Right cardiac atrium (tissue), 5 donors: ENCODE measurements around the gene PREX1. TPM values are rescaled to one million over a fixed set of nuclear protein-coding genes. Genes with fewer than 3 reads are reported as not detected.

Source experiments
- ATAC-seq, 2 donors: fragments of 200-7000 bp; cut with Tn5 transposase; one replicate each; pipeline versions ENCODE4 v1.8.0 to v1.9.1; 2020; ENCODE audit warnings: moderate library complexity in 2 of 2, mild to moderate bottlenecking in 1 of 2
- DNase-seq, 3 donors: peaks; one replicate each; pipeline ENCODE4 v3.0.0-alpha.2; 2020
- H3K27ac ChIP-seq: one replicate; pipeline ENCODE4 v1.5.1; 2013; ENCODE audit warnings: mild to moderate bottlenecking, low read length, control low read depth, moderate library complexity
- H3K27me3 ChIP-seq: one replicate; pipeline ENCODE4 v1.6.1; 2013; ENCODE audit not compliant: control insufficient read depth, insufficient read depth
- H3K4me1 ChIP-seq: one replicate; pipeline ENCODE4 v1.6.1; 2013; ENCODE audit warnings: low read length; ENCODE audit not compliant: control insufficient read depth, insufficient read depth
- H3K4me3 ChIP-seq: one replicate; pipeline ENCODE4 v1.5.1; 2013; ENCODE audit warnings: low read length, control low read depth
- H3K9me3 ChIP-seq: one replicate; pipeline ENCODE4 v1.6.1; 2013; ENCODE audit warnings: low read length; ENCODE audit not compliant: control insufficient read depth
- WGBS: extraction: QIAGEN DNeasy Blood & Tissue Kit; methylation state at CpG from one replicate; pipeline ENCODE4 v1.1.7; 2013; 5-methylcytosine and 5-hydroxymethylcytosine counted together
- intact Hi-C, 4 donors: fragments of 100-400 bp; cut with DNase I; formaldehyde crosslinking; loops; one replicate each; pipeline versions ENCODE4 v1.11.0 to v1.14.0; 2022 to 2023
- polyA plus RNA-seq: library from polyadenylated mRNA; stranded (reverse); fragments of 200-250 nt; gene quantifications from one replicate; pipeline ENCODE4 v1.2.3, GENCODE V29; 2013
- total RNA-seq, 4 donors: library from RNA; stranded (reverse); fragmentation: NEBNext Ultra II Directional; extraction: Animal tissue kit (Norgen Biotek cat#: 25700); gene quantifications; one replicate each; pipeline ENCODE4 v1.2.1, GENCODE V29; 2021
- donor health status: healthy with polysubstance abuse.
- donor health status: DM: no; HTN: yes; CAD: no.
- donor health status: DM: no; HTN: no; CAD: no.
- donor health status: DM: no; HTN: yes; CAD: no; lungs with severe emphysema.
- donor health status: DM: yes; HTN: yes; CAD: no.

Gene PREX1
- total and polyA plus RNA-seq, 5 donors: 9.0 to 16.2 (median 13.9) TPM

GRCh38 chr20:48659858-48660257, 167.9 kb downstream of the PREX1 start:
- no peaks in the 10 kb centered on the region for H3K4me1 ChIP-seq
- intact Hi-C loops: loop anchor here in 2 of 4 donors (2.0 to 5.0 kb wide), 2 partner anchors 242 to 245 kb away; no protein-coding TSS in a partner anchor
- H3K27me3 ChIP-seq: no peaks in the 10 kb centered on the region
- WGBS: 78% methylated on average over 8 of the region's 8 CpGs
- no peaks in the 10 kb centered on the region for H3K9me3 ChIP-seq
- no peak overlapping the region for H3K27ac ChIP-seq
- ATAC-seq: no peak
- H3K4me3 ChIP-seq: no peak overlapping the region
- peak in 1 of 3 donors; percentile 43 for DNase-seq

- Histone ChIP-seq H3K27ac (no peak overlapping the region), H3K9me3 (no peaks in the 10 kb centered on the region), H3K4me1 (no peaks in the 10 kb centered on the region), H3K4me3 (no peak overlapping the region), H3K27me3 (no peaks in the 10 kb centered on the region)
- intact Hi-C loops: loop anchor here in 2 of 4 donors (2.0 to 5.0 kb wide), 2 partner anchors 244 to 246 kb away; no protein-coding TSS in a partner anchor
- WGBS: 81% methylated on average over 8 of the region's 8 CpGs
- no peak for ATAC-seq
- peak in 1 of 3 donors; percentile 42 for DNase-seq
These were observed 169.3 kb downstream of the PREX1 start for GRCh38 chr20:48658505-48658904.

GRCh38 chr20:48658198-48658476, 169.7 kb downstream of the PREX1 start:
- Histone ChIP-seq H3K27me3 (no peaks in the 10 kb centered on the region), H3K4me3 (no peak overlapping the region), H3K27ac (no peak overlapping the region), H3K9me3 (no peaks in the 10 kb centered on the region), H3K4me1 (no peaks in the 10 kb centered on the region)
- WGBS: 88% methylated on average over 9 of the region's 9 CpGs
- DNase-seq (no peak), ATAC-seq (peak; percentile 4 to 24)
- intact Hi-C loops: loop anchor here in 2 of 4 donors (2.0 to 5.0 kb wide), 2 partner anchors 244 to 247 kb away; no protein-coding TSS in a partner anchor

GRCh38 chr20:48657426-48658197, 170.2 kb downstream of the PREX1 start:
- DNase-seq: peak in 2 of 3 donors; percentile 54 to 85
- Histone ChIP-seq H3K4me1 (no peaks in the 10 kb centered on the region), H3K9me3 (no peaks in the 10 kb centered on the region), H3K27me3 (no peaks in the 10 kb centered on the region), H3K4me3 (no peak overlapping the region), H3K27ac (no peak overlapping the region)
- ATAC-seq: peak; percentile 72 to 85
- WGBS: 70% methylated on average over 21 of the region's 21 CpGs
- intact Hi-C loops: loop anchor here (1.0 to 5.0 kb wide), 3 partner anchors 245 to 248 kb away; no protein-coding TSS in a partner anchor

- Histone ChIP-seq H3K4me1 (no peaks in the 10 kb centered on the region), H3K4me3 (no peak overlapping the region), H3K27me3 (no peaks in the 10 kb centered on the region), H3K9me3 (no peaks in the 10 kb centered on the region), H3K27ac (no peak overlapping the region)
- intact Hi-C loops: loop anchor here in 3 of 4 donors (1.0 to 5.0 kb wide), 3 partner anchors 246 to 249 kb away; no protein-coding TSS in a partner anchor
- 82% methylated on average over 15 of the region's 15 CpGs for WGBS
- DNase-seq (no peak), ATAC-seq (no peak)
These were observed 171.1 kb downstream of the PREX1 start for GRCh38 chr20:48656661-48657211.

- DNase-seq (no peak), ATAC-seq (no peak)
- 85% methylated on average over 8 of the region's 8 CpGs for WGBS
- Histone ChIP-seq H3K27ac (no peak overlapping the region), H3K9me3 (no peaks in the 10 kb centered on the region), H3K27me3 (no peaks in the 10 kb centered on the region), H3K4me1 (no peaks in the 10 kb centered on the region), H3K4me3 (no peak overlapping the region)
- intact Hi-C loops: loop anchor here in 2 of 4 donors (2.0 to 5.0 kb wide), 2 partner anchors 246 to 249 kb away; no protein-coding TSS in a partner anchor
These were observed 171.7 kb downstream of the PREX1 start for GRCh38 chr20:48656137-48656536.

- DNase-seq: no peak
- Histone ChIP-seq H3K4me3 (no peak overlapping the region), H3K9me3 (no peaks in the 10 kb centered on the region), H3K4me1 (no peaks in the 10 kb centered on the region), H3K27me3 (no peaks in the 10 kb centered on the region), H3K27ac (no peak overlapping the region)
- intact Hi-C loops: no loop called here
- no peak for ATAC-seq
- WGBS: 96% methylated on average over 10 of the region's 10 CpGs
These were observed 174.1 kb downstream of the PREX1 start for GRCh38 chr20:48653706-48654051.

- no peak for DNase-seq
- Histone ChIP-seq H3K9me3 (no peaks in the 10 kb centered on the region), H3K27ac (no peak overlapping the region), H3K4me3 (no peak overlapping the region), H3K4me1 (no peaks in the 10 kb centered on the region), H3K27me3 (no peaks in the 10 kb centered on the region)
- no peak for ATAC-seq
- intact Hi-C loops: no loop called here
- 71% methylated on average over 16 of the region's 16 CpGs for WGBS
These were observed 174.7 kb downstream of the PREX1 start for GRCh38 chr20:48652961-48653705.

- peak in 1 of 3 donors; percentile 5 for DNase-seq
- intact Hi-C loops: no loop called here
- H3K9me3 ChIP-seq: no peaks in the 10 kb centered on the region
- H3K4me3 ChIP-seq: no peak overlapping the region
- 96% methylated on average over 11 of the region's 11 CpGs for WGBS
- no peak for ATAC-seq
- no peaks in the 10 kb centered on the region for H3K4me1 ChIP-seq
- H3K27ac ChIP-seq: no peak overlapping the region
- H3K27me3 ChIP-seq: no peaks in the 10 kb centered on the region
These were observed 175.8 kb downstream of the PREX1 start for GRCh38 chr20:48651960-48652359.

GRCh38 chr20:48651271-48651670, 176.5 kb downstream of the PREX1 start:
- no peaks in the 10 kb centered on the region for H3K4me1 ChIP-seq
- H3K4me3 ChIP-seq: no peak overlapping the region
- WGBS: 96% methylated on average over 14 of the region's 14 CpGs
- no peak overlapping the region for H3K27ac ChIP-seq
- H3K27me3 ChIP-seq: no peaks in the 10 kb centered on the region
- DNase-seq (peak in 1 of 3 donors; percentile 45), ATAC-seq (no peak)
- no peaks in the 10 kb centered on the region for H3K9me3 ChIP-seq
- intact Hi-C loops: no loop called here

GRCh38 chr20:48649868-48650267, 177.9 kb downstream of the PREX1 start:
- Histone ChIP-seq H3K27ac (no peak overlapping the region), H3K4me3 (no peak overlapping the region), H3K4me1 (no peaks in the 10 kb centered on the region), H3K9me3 (no peaks in the 10 kb centered on the region), H3K27me3 (no peaks in the 10 kb centered on the region)
- peak in 1 of 3 donors; percentile 11 for DNase-seq
- 97% methylated on average over 9 of the region's 9 CpGs for WGBS
- intact Hi-C loops: no loop called here
- ATAC-seq: no peak
